ENCODE results near the gene RIBC2.
A peak's percentile ranks its signal among the peaks of the same experiment; 100 is the strongest.
"Not testable (repeated sequence)": the region's sequence is repeated elsewhere in the genome, so short reads cannot be mapped to it uniquely, and the experiment has no call there.

RIBC2 gene

GRCh38 chr22:45424241-45424731, 10.8 kb downstream of the RIBC2 start:
- FAIRE-seq (no peak), DNase-seq (ENCODE audit: insufficient read length, low spot score) (no peak)

- no peak for FAIRE-seq
- DNase-seq (ENCODE audit: insufficient read length, low spot score): no peak
Observed at GRCh38 chr22:45425101-45425500, 11.6 kb downstream of the RIBC2 start.

- DNase-seq (ENCODE audit: insufficient read length, low spot score) (no peak), FAIRE-seq (no peak)
Observed at GRCh38 chr22:45425531-45426265, 12.2 kb downstream of the RIBC2 start.

GRCh38 chr22:45426387-45426786, 12.9 kb downstream of the RIBC2 start:
- DNase-seq (ENCODE audit: insufficient read length, low spot score): no peak
- FAIRE-seq: no peak

- no peak for DNase-seq (ENCODE audit: insufficient read length, low spot score)
- no peak for FAIRE-seq
Observed at GRCh38 chr22:45427114-45427513, 13.6 kb downstream of the RIBC2 start.

GRCh38 chr22:45428391-45429385, 15.2 kb downstream of the RIBC2 start:
- no peak for FAIRE-seq

GRCh38 chr22:45429424-45429823, 15.9 kb downstream of the RIBC2 start:
- DNase-seq (ENCODE audit: insufficient read length, low spot score) (no peak), FAIRE-seq (no peak)

More at GRCh38 chr22:45428391-45429385, 15.2 kb downstream of the RIBC2 start:
- DNase-seq (ENCODE audit: insufficient read length, low spot score): no peak

GRCh38 chr22:45429981-45430775, 16.7 kb downstream of the RIBC2 start:
- DNase-seq (ENCODE audit: insufficient read length, low spot score) (no peak), FAIRE-seq (no peak)

- FAIRE-seq (no peak), DNase-seq (ENCODE audit: insufficient read length, low spot score) (no peak)
Observed at GRCh38 chr22:45430871-45431270, 17.4 kb downstream of the RIBC2 start.

- DNase-seq (ENCODE audit: insufficient read length, low spot score): no peak
- FAIRE-seq: no peak
Observed at GRCh38 chr22:45434981-45435380, 21.5 kb downstream of the RIBC2 start.

- DNase-seq (ENCODE audit: insufficient read length, low spot score) (peak; percentile 85), FAIRE-seq (peak; percentile 96)
Observed at GRCh38 chr22:45435544-45436139, 22.1 kb downstream of the RIBC2 start.

- not testable (repeated sequence) for DNase-seq (ENCODE audit: insufficient read length, low spot score); FAIRE-seq
Observed at GRCh38 chr22:45436871-45437517, 23.5 kb downstream of the RIBC2 start.

GRCh38 chr22:45438336-45438735, 24.8 kb downstream of the RIBC2 start:
- FAIRE-seq: no peak
- DNase-seq (ENCODE audit: insufficient read length, low spot score): no peak

- not testable (repeated sequence) for DNase-seq (ENCODE audit: insufficient read length, low spot score)
Observed at GRCh38 chr22:45440688-45441087, 27.2 kb downstream of the RIBC2 start.

GRCh38 chr22:45441138-45441537, 27.6 kb downstream of the RIBC2 start:
- peak; percentile 74 for DNase-seq (ENCODE audit: insufficient read length, low spot score)
- peak; percentile 93 for FAIRE-seq

More at GRCh38 chr22:45440688-45441087, 27.2 kb downstream of the RIBC2 start:
- FAIRE-seq: not testable (repeated sequence)

- FAIRE-seq: no peak
Observed at GRCh38 chr22:45442116-45442515, 28.6 kb downstream of the RIBC2 start.

GRCh38 chr22:45444168-45444567, 30.7 kb downstream of the RIBC2 start:
- no peak for FAIRE-seq
- no peak for DNase-seq (ENCODE audit: insufficient read length, low spot score)

More at GRCh38 chr22:45442116-45442515, 28.6 kb downstream of the RIBC2 start:
- no peak for DNase-seq (ENCODE audit: insufficient read length, low spot score)

GRCh38 chr22:45445031-45445710, 31.7 kb downstream of the RIBC2 start:
- no peak for FAIRE-seq
- DNase-seq (ENCODE audit: insufficient read length, low spot score): no peak

- FAIRE-seq (no peak), DNase-seq (ENCODE audit: insufficient read length, low spot score) (no peak)
Observed at GRCh38 chr22:45446216-45446615, 32.7 kb downstream of the RIBC2 start.
